Activated naive CD4-positive, alpha-beta T cell (primary cell): ENCODE data around the gene F10.

ENCODE experiments used
- DNase-seq, 4 experiments: peaks; one replicate each; lab custom pipeline; 2025; lab: John Stamatoyannopoulos, UW

F10 gene

DNA sequence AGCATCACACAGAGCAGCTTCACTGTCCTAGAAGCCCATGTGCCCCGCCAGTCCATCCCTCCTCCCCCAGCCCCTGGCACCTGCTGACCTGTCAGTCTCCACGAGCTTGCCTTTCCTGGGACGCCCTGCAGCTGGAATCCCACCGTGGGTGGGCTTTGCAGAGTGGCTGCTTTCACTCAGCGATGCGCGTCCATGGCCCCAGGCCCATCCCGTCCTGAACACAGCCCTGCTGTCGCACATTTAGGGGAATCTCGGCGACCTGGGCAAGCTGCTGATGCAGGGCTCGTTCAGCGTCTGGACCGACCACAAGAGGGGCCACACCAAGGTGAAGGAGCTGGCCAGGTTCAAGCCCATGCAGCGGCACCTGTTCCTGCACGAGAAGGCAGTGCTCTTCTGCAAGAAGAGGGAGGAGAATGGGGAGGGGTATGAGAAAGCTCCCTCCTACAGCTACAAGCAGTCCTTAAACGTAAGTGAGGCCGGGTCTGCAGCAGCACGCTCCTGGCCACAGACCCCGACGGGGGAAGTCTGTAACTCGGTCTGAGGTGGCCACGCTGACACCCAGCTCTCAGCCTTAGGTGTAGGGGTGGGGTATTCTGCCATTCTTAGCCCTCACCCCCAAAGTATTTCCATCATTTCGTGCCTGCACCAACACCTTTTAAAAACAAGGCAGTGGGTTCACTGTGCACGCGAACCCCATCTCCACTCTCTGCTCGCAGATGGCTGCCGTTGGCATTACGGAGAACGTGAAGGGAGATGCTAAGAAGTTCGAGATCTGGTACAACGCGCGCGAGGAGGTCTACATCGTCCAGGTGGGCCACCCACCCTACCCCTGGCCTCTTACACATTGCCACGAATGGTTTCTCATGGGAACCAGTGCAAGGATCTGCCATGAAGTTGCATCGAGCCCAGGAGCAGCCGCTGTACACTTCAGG lies 35.3 kb upstream of the F10 start:
- DNase-seq = no peak

DNA sequence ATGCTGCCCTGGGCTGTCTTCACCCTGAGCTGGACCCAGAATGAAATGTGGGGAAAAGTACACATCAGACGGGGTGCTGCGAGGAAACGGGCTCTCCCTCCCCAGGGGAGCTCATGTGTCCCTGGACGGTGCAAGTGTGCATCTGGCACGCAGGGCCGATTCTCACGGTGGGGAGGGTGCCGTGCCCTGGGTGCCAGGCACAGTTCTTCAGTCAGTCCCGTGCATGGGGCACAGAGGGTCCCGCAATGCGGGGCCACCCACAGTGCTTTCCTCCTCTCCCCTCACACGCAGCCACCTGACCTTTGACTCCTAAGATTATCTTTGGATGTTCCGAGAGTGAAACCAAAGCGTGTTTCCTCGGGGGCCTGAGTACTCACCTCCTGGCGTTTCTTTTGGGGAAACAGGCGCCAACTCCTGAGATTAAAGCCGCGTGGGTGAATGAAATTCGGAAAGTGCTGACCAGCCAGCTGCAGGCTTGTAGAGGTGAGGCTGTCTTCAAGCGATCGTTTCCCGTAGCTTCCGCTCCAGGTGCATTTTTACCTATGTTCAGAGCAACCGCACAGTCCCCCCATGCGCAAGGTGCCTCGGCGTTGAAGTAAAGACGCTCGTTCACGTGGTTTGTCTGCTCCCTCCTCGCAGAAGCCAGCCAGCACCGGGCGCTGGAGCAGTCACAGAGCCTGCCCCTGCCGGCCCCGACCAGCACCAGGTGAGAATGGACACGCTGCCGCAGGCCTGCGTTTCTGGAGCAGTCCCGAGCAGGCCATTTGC lies 34.5 kb upstream of the F10 start:
- DNase-seq = no peak

DNA sequence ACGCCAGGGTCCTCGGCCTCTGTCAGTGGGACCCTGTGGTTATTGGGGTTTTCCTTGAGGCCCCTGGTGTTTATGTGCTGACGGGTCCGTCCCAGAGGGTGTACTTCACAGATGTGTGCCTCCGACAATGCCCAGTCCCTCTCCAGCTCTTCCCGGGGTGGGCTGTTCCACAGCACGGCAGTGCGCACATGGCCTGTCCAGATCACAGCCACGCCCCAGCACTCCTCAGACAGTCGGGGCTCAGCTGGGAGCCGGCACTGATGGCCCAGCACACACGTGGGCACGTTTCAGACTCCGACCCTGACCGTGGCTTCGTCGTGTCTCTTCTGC lies 33.9 kb upstream of the F10 start:
- DNase-seq = no peak

DNA sequence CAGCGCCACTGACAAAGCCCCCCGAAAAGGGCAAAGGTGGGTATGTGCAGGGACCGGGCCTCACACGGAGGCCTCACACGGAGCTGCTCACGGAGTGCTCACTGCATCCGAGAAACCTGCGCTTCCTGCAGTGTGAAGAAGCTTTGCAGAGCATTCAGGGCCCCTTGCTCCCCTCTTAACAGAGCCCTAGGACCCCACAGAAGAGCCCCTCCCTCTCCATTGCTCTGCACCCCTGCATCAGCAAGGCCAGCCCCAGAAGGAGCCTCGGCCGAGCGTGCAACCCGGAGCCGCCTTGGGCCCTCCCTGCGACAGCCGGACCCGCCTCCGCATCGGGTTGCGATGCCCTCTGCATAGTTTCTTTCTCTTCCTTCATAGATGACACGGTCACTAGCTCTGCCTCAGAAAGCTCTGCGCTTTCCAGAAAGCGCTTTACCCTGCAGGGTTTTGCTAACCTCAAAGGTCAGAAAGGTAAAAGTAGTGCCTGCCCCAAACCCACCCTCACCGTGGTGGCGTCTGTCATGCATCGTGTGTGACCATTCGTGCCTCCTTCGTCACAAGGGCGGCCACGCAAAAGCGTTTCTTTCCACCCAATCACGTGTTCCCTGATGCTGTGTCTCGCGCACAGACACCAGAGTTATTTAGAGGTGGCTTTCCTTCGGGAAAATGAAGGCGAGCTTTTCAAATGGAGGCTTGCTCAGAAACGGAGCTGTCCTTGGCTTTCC lies 32.7 kb upstream of the F10 start:
- no peak for DNase-seq

DNA sequence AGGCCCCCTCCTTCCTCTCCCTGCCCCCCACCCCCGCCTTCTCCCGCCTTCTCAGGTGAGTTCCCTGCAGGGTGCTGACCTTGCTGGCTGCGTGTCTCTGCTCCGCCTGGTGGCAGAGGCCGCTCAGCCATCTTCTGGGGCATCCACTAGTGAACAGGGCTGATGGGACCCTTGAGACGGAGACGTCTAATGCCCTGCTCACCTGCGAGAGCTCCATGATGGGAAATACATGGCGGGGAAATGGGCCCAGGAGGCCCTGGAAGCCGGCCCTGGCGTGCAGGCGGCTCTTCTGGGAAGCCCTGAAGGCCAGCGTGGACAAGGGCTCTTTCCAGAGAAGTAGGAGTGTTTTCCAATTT lies 32.2 kb upstream of the F10 start:
- no peak for DNase-seq

DNA sequence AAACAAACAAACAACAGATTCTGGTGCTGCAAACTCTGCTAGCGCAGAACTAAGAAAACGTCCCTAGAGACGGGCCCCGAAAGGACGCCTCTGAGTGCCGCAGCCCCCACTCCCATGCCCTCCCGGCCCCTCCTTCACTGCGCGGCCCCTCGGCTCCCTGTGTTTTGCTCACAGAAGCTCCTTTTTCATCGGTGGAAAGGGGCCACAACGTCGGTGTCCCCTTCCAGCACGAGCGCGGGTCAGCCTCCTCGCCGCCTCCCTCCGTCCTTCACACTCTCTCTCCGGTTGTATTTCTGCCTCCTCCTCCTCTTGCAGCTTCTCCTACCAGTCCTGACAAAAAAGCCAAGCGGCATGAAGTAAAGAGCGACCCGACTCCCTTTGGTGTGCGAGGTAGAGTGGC lies 31.8 kb upstream of the F10 start:
- no peak for DNase-seq

DNA sequence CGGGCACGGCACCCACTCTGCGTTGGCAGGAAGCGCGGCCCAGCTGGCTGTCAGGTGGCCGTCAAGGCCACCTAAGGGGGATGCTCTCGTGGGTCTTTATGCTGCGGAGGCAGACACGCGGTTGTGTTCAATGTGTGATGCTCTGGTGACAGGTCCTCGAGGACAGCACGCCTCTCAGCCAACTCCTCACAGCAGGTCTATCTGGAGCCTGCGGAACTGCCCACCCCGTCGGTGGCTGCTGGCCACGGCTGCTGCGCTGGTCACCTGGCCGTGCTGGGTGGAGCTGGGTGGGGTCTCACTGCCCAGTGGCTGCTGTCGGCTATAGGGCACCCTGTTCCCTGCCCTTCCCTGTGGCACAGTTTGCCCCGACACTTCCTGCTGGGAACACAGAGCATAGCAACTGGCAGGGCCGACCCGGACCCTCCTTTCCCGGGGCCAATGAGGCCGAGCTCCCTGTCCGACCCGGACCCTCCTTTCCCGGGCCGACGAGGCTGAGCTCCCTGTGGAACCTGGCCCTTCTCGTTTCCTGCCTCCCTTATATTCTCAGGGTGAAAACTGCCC lies 31.3 kb upstream of the F10 start:
- no peak for DNase-seq

DNA sequence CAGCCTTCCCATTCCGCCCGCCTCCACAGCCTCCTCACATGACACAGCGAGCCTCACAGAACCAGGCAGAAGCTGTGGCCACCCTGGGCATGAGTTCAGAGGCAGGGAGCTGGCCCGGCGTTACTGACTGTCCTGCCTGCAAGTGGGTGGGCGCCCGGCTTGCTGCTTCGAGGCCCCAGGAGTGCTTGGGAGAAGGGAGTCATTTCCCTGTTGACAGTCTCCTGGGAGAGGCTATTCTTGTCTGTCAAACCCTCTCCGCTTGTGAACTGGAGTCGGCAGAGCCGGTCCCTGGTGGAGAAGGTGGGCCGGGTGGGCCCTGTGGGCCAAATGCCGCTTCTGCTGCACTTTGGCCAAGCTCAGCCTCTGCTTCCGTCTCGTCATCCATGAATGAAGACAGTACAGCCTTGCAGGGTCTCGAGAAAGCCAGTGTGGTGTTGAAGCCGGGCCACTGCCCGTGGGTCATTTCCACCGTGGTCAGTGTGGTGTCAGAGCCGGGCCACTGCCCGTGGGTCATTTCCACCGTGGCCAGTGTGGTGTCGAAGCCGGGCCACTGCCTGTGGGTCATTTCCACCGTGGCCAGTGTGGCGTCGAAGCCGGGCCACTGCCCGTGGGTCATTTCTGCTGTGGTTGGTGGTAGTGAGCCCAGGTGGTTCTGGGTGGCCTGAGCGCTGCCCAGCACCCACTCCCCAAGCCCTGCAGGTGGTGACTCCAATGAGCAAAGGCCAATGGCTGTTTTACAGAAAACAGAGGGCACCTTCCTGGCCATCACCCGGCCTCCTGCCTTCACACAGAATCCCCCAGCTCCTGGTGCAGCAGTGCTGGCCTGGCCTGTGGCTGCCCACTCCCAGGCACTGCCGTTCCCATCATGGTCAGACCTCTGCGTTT lies 30.5 kb upstream of the F10 start:
- DNase-seq = no peak

DNA sequence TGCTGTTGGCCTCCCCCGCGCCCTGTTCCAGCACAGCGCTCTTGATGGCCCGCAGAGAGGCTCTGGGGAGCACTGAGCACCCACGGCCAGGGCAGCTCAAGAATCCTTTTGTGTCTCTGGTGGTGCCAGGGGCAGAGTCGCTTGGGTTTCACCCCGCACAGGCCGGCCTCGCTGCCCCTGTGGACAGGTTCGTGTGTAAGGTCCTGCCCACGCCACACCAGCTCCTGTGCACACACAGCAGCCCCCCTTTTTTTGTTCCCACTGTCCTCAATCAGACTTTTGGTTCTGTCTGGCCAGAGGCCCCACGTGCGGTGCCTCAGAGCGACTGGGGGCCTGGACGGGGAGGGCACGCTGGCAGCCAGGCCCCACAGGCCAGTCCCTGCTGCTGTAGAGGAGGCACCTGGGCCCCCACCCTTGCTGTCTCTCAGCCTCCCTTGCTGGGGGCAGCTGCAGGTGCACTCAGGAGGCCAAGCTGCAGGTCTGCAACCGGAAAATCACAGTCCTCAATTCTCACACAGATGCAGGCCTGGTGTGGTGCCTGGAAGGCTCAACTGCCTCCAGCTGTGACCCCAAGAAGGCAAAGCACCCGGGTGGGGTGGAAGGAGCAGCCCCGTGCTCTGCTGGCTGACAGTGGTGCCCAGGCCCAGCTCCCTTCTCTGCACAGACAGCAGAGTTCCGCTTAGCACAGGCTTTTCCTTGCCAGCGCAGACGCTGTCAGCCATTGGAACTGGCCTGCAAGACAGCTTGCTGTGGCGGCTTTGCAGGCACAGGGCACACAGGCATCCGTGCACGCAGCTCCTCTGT lies 29.6 kb upstream of the F10 start:
- DNase-seq = no peak

DNA sequence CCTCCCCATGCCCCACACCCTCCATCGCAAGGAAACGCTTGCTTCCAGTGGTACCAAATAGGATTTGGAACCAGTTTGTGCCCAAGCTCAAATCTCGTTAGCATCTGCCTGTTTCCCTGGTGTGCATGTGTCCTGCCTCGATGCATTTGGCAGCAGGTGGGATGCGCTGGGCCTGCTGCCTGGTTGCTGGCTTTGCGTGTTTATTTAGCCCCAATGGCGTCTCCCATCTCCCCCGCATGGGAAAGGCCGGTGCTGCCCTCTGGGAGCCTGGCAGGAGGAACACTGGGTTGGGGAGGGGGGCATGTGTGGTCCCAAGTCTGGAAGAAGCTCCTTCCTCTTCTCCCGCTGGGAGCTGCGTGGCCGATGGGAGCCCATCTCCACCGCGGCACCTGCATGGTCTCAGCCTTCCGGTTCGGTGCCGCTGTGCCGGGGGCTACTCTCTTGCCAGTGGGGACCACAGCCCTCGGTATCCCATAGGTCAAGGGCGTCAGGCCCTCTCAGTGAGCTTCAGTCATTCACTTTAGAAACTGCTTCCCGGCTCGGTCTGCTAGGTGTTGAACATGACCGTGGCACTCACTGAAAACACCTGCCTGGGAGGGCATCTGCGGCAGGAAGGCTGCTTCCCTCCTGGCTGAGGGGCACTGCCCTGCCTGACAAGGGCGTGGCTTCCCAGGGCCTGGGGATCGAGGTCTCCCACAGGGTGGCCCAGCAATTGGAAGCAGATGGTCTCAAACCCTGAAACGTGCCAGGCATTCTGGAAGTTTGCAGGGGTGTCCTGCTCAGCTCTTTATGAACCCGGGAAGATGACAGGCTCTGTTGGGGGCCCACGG lies 28.8 kb upstream of the F10 start:
- no peak for DNase-seq

DNA sequence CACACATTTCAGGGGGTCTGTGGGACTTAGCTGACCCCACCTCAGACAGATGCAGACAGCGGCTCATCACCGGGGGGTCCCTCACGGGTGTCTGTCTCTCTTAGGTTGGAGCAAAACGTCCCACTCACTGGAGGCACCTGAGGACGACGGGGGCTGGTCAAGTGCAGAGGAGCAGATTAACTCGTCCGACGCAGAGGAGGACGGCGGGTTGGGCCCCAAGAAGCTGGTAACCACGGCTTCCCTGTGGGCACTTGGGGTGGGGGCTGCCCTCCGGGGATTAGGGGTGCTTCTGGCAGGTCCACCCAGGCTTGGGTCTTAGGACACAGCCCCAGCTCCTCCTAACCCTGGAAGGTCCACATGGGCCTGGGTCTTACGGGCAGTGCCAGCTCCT lies 28.2 kb upstream of the F10 start:
- DNase-seq = no peak

DNA sequence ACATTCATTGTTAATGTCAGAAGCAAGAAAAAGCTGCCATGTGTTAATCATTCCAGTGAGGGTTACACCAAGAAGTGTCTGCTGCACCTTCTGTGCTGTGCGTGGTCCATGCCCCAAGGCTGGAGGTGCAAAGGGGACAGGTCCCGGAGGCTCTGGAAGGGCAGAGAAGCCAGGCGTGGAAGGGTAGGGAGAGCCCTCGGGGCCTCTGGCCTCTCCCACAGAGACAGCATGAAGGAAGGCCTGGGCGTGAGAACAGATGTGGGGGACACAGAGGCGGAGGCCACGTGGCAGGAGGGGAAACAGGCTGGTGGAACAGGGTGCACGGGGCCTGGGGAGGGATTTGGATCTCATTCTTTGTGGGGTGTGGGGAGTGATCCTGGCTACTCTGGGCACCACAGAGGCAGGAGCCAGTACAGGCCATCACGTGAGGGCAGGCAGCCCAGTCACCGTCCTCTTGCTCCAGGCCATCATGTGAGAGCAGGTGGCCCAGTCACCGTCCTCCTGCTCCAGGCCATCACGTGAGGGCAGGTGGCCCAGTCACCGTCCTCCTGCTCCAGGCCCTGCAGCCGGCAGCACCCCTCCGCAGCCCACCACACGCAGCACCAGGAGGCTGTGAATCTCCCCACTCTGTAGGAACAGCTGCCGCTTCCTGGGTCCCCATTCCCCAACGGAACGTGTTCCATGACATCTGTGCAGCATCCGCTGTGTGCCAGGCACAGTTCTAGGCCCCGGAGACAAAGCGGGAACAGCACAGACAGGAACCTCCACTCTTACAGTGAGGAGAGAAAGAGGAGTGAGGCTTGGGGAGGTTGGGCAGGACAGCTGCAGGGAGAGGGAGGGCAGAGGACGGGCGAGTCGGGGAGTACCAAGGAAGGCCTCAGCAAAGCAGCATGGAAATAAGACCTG lies 27.2 kb upstream of the F10 start:
- DNase-seq = no peak

DNA sequence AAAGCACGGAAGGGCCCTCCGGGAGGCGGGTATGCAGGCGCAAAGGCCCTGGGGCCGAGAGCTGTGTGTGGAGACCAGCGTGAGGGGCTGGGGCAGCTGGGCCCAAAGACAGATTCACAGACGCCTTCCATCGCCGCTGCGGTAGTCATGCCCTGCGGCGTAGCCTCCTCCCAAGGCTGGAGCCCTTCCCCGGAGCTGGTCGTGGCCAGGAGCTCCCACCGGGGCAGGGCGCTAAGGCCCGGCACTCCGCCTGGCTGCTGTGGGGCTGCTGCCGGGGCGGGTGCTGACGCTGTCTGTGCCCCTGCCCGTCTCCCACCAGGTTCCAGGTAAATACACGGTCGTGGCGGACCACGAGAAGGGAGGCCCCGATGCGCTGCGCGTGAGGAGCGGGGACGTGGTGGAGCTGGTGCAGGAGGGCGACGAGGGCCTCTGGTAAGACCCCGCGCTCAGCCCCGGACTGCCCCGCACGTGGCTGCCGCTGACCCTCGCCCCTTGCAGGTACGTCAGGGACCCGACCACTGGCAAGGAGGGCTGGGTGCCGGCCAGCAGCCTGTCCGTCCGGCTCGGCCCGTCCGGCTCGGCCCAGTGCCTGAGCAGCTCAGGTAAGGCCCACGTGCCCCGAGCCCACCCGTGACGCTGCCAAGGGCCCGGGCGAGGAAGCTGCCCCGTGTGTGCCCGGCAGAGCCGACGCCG lies 26.4 kb upstream of the F10 start:
- no peak for DNase-seq

DNA sequence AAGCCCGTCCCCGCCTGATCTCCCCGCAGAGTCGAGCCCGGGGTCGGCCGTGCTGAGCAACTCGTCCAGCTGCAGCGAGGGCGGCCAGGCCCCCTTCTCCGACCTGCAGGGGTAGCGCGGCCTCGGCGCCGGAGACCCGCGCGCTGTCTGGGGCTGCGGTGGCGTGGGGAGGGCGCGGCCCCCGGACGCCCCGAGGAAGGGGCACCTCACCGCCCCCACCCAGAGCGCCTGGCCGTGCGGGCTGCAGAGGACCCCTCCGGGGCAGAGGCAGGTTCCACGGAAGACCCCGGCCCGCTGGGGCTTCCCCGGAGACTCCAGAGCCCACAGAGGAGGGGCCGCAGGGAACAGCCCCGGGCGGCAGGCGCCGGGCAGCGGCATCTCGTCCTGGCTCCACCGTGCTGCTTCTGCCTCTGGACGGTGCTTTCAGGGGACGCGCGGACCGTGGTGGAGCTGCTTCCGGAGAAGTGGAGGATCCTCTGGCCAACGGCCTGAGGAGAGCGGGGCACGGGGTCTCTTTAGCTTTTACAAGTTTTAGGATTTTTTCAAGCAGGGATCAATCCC lies 25.8 kb upstream of the F10 start:
- DNase-seq = no peak

DNA sequence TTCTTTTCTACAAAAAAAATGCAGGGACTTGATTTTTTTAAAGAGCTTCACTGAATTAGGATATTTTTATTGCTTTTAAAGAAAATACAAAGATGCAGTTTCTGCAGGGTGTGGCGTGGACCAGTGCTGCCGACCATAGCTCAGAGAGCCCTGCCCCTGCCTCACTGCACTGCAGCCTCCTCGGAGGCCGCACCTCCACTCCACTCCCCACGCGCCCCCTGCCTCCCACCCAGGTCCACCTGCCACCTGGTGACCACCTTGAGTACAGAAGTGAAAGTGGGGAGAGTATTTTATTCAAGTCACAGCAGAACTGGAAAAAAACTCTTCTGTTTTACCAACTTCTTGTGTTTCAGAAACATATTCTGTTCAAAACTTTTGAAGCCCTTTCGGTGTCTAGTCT lies 24.9 kb upstream of the F10 start:
- DNase-seq = no peak

DNA sequence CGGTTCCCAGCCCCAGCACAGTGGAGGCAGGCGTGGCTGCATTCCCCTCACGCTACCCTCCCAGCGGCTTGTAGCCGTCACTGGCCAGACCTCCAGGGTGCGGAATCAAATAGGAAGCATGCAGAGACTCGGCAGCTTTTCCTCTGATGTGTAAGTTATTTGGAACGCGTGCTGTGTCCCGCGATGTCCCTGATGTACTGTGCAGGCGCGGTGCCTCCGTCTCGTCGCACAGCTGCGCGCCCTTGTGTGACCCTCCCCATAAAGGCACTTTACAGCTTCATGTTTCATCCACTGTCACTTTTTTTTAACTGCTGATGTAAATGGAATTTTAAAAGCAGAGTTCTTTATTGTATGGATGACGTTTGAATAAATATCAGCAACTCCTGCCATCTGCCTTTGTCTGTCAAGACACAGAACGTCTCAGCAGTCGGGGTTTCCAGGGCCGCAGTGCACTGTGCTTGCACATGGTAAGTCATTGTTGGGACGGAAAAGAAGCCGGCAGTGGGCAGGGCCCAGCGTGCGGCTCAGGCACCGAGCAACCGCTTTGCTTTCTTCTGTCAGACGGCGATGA lies 24.4 kb upstream of the F10 start:
- no peak for DNase-seq

DNA sequence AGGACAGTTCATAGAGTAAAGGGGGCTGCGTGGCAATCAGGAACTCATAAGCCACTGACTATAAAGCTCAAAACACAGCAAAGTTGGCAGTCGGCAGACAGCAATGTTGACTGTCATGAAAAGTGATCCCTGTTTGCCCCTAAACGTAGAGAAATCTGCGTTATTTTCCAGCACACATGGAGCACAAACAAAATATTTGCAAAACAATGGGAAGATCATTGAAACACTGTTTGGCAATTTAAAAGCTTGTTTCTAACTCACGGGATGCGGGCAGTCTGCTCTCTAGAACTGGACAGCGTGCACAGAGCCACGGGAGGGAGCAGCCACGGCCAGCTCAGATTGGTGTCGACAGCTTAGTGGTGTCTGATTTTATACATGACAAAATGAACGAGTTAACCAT lies 23.5 kb upstream of the F10 start:
- no peak for DNase-seq
